ENCODE data around the gene FABP6. TPM values are rescaled to one million over a fixed set of nuclear protein-coding genes. Genes with fewer than 3 reads are reported as not detected.
A peak's percentile ranks its signal among the peaks of the same experiment; 100 is the strongest.

Gene FABP6
- total RNA-seq, 1 donor from 2014 or later: not detected

DNA sequence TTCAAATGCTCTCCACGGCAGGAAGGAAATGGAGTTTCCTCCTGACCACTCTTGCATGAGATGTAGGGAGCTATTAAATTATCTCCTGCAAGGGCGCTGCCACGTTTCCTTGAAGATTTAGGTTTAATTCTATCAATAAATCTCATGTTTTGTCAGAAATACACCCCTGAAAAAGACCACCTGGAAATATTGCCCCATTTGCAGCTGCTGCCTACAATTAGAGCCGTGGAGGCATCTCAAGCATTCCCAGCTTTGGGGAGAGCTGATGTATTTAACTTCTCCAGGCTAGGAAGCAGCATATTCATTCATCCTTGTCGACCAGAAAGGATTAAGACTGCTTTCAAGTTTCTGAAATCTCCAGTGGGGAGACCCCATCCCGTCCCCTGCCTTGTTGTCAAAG, 42.5 kb downstream of the FABP6 start:
- Mint-ChIP-seq H3K4me1 (peaks cover 13% of the 10 kb centered on the region), H3K27ac (no peak overlapping the region), H3K36me3 (ENCODE audit: low read depth) (no peaks in the 10 kb centered on the region), H3K4me3 (peak overlapping the region; percentile 58), H3K27me3 (peaks cover 5% of the 10 kb centered on the region), H3K9me3 (no peaks in the 10 kb centered on the region)
- TF ChIP-seq, protein P1, sequence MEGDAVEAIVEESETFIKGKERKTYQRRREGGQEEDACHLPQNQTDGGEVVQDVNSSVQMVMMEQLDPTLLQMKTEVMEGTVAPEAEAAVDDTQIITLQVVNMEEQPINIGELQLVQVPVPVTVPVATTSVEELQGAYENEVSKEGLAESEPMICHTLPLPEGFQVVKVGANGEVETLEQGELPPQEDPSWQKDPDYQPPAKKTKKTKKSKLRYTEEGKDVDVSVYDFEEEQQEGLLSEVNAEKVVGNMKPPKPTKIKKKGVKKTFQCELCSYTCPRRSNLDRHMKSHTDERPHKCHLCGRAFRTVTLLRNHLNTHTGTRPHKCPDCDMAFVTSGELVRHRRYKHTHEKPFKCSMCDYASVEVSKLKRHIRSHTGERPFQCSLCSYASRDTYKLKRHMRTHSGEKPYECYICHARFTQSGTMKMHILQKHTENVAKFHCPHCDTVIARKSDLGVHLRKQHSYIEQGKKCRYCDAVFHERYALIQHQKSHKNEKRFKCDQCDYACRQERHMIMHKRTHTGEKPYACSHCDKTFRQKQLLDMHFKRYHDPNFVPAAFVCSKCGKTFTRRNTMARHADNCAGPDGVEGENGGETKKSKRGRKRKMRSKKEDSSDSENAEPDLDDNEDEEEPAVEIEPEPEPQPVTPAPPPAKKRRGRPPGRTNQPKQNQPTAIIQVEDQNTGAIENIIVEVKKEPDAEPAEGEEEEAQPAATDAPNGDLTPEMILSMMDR (IDR thresholded peaks at IDR 0.05): no peak
- DNase-seq (no peak), ATAC-seq (ENCODE audit: low read depth) (no peak)
- POLR2A ChIA-PET: interaction anchor here (0.6 kb wide), 1 partner anchor 10 kb away, joined by 4 read pairs; no protein-coding TSS in a partner anchor
- CTCF ChIA-PET: no interaction called here
- intact Hi-C loops (cut with micrococcal nuclease): no loop called here

DNA sequence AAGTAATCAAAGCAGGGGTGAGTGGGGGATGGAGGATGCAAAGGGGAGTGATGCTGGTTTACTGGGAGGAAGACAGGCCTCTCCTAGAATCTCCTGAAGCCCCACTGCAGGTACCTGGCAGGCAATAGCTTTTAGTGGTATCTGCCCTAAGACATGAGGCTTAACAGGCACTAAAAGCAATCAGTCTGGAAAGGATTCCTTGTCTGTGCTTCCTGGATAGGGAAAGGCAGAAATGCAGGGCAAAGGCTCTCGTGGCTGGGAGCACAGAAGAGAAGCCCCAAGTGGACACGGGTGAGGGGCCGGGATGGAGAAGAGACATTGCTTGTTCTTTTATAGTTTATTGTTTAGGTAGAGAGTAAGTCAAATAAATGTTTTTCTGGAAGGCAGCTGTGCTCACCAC, 43.0 kb downstream of the FABP6 start:
- no peak for ATAC-seq (ENCODE audit: low read depth)
- ChIA-PET CTCF (no interaction called here), POLR2A (no interaction called here)
- H3K27ac Mint-ChIP-seq: no peak overlapping the region
- TF ChIP-seq, protein P1 (IDR thresholded peaks at IDR 0.05): no peak
- H3K27me3 Mint-ChIP-seq: peaks cover 5% of the 10 kb centered on the region
- no peaks in the 10 kb centered on the region for H3K9me3 Mint-ChIP-seq
- H3K4me1 Mint-ChIP-seq: peaks cover 13% of the 10 kb centered on the region
- no peak overlapping the region for H3K4me3 Mint-ChIP-seq
- H3K36me3 Mint-ChIP-seq (ENCODE audit: low read depth): no peaks in the 10 kb centered on the region
- intact Hi-C loops (cut with micrococcal nuclease): no loop called here
- DNase-seq: no peak

DNA sequence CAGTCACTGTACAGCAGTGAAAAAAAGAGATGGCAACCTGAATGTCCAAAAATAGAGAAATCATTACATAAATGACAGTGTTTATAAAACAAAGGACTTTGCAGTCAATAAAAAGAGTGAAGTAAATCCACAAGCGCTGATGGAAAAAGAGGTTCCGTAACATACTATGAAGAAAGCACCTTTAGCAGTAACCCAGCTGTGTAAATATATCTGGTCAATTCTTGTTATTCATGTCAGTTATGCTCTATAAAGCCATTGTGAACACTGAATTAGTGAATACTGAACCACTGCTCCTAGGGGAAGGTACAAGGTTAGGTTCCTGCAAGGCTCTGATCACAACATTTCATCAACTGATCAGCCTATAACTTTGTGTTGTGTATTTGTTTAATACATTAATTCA, 43.6 kb downstream of the FABP6 start:
- no peaks in the 10 kb centered on the region for H3K36me3 Mint-ChIP-seq (ENCODE audit: low read depth)
- ChIA-PET POLR2A (no interaction called here), CTCF (interaction anchor here (0.6 kb wide), 1 partner anchor 29 kb away, joined by 3 read pairs; no protein-coding TSS in a partner anchor)
- no peak overlapping the region for H3K27ac Mint-ChIP-seq
- DNase-seq (no peak), ATAC-seq (ENCODE audit: low read depth) (no peak)
- H3K27me3 Mint-ChIP-seq: peaks cover 5% of the 10 kb centered on the region
- no peak overlapping the region for H3K4me3 Mint-ChIP-seq
- TF ChIP-seq, protein P1 (IDR thresholded peaks at IDR 0.05): no peak
- peaks cover 13% of the 10 kb centered on the region for H3K4me1 Mint-ChIP-seq
- no peaks in the 10 kb centered on the region for H3K9me3 Mint-ChIP-seq
- intact Hi-C loops (cut with micrococcal nuclease): no loop called here

DNA sequence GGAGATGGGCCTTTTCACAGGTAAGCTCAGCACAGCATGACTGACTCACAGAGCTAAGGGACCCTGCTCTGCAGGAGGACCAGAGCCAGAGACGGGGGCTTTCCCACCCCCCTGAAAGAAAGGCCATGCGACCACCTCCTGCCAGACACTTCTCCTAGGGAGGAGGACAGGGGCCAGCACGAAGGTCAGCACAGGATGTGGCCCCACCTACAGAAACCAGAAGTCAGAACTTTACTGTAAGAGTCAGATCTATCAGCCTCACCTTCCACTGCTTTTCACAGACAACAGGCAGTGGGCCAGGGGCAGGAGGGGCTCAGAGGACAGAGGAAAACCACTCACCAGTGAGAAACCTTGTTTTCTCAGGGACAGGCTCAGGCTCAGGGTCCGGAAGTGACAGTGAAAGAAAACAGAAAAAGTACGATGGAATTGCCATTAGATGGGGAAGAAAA, 45.2 kb downstream of the FABP6 start:
- ChIA-PET CTCF (interaction anchor here (0.7 kb wide), 1 partner anchor 43 kb away, joined by 3 read pairs; no protein-coding TSS in a partner anchor), POLR2A (no interaction called here)
- ATAC-seq (ENCODE audit: low read depth) (no peak), DNase-seq (no peak)
- Mint-ChIP-seq H3K4me1 (peaks cover 13% of the 10 kb centered on the region), H3K36me3 (ENCODE audit: low read depth) (no peaks in the 10 kb centered on the region), H3K27me3 (peaks cover 2% of the 10 kb centered on the region), H3K4me3 (no peak overlapping the region), H3K27ac (no peak overlapping the region), H3K9me3 (no peaks in the 10 kb centered on the region)
- intact Hi-C loops (cut with micrococcal nuclease): no loop called here
- TF ChIP-seq, protein P1 (IDR thresholded peaks at IDR 0.05): no peak

DNA sequence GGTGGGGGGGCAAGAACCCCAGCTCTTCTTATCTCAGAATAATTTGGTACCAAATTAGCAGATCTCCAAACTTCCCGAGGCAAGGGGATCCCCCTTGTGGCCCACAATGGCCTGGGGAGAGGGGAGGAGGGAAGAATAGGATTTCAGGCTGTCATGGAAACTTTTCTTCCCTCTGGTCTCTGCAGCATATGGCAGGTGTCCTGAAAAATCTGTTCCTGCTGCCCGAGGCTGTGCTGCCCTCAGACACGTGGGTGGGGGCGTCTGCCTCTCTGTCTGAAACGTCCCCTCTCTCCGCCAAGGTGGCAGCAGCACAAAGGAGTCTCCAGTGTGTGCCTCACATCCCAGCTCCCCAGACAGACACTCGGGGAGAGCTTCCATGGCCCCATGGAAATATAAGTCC, 49.0 kb downstream of the FABP6 start:
- no peaks in the 10 kb centered on the region for H3K9me3 Mint-ChIP-seq
- ATAC-seq (ENCODE audit: low read depth) (no peak), DNase-seq (no peak)
- H3K4me3 Mint-ChIP-seq: no peak overlapping the region
- POLR2A ChIA-PET: no interaction called here
- intact Hi-C loops (cut with micrococcal nuclease): no loop called here
- no peak overlapping the region for H3K27ac Mint-ChIP-seq
- H3K4me1 Mint-ChIP-seq: no peaks in the 10 kb centered on the region
- H3K27me3 Mint-ChIP-seq: no peaks in the 10 kb centered on the region
- no peaks in the 10 kb centered on the region for H3K36me3 Mint-ChIP-seq (ENCODE audit: low read depth)
- TF ChIP-seq, protein P1 (IDR thresholded peaks at IDR 0.05): no peak
- CTCF ChIA-PET: no interaction called here
